GM19043 (cell line): ENCODE data around the gene SAYSD1.

Source experiments
- ATAC-seq: cut with Tn5 transposase; IDR thresholded peaks from one replicate; pipeline ENCODE4 v1.9.1; 2021; ENCODE audit warnings: low read depth; ENCODE audit not compliant: unreplicated experiment

SAYSD1 gene

GRCh38 chr6:39080246-39080875 is 34.6 kb downstream of the SAYSD1 start:
- no peak for ATAC-seq

- ATAC-seq: no peak
Measured at GRCh38 chr6:39079197-39080125, 35.5 kb downstream of the SAYSD1 start.

GRCh38 chr6:39078695-39079094 is 36.3 kb downstream of the SAYSD1 start:
- ATAC-seq: no peak

- ATAC-seq: no peak
Measured at GRCh38 chr6:39077882-39078594, 36.9 kb downstream of the SAYSD1 start.

GRCh38 chr6:39076623-39077535 is 38.1 kb downstream of the SAYSD1 start:
- ATAC-seq: no peak

- no peak for ATAC-seq
Measured at GRCh38 chr6:39075807-39076622, 39.0 kb downstream of the SAYSD1 start.

GRCh38 chr6:39075010-39075686 is 39.8 kb downstream of the SAYSD1 start:
- no peak for ATAC-seq

- no peak for ATAC-seq
Measured at GRCh38 chr6:39074486-39074885, 40.5 kb downstream of the SAYSD1 start.

GRCh38 chr6:39073471-39074355 is 41.3 kb downstream of the SAYSD1 start:
- ATAC-seq: no peak

GRCh38 chr6:39072830-39073229 is 42.2 kb downstream of the SAYSD1 start:
- ATAC-seq: no peak

- no peak for ATAC-seq
Measured at GRCh38 chr6:39068391-39068790, 46.6 kb downstream of the SAYSD1 start.

- no peak for ATAC-seq
Measured at GRCh38 chr6:39065561-39065960, 49.4 kb downstream of the SAYSD1 start.

GRCh38 chr6:39063526-39063925 is 51.5 kb downstream of the SAYSD1 start:
- no peak for ATAC-seq

- no peak for ATAC-seq
Measured at GRCh38 chr6:39062014-39062740, 52.8 kb downstream of the SAYSD1 start.

- no peak for ATAC-seq
Measured at GRCh38 chr6:39061588-39061987, 53.4 kb downstream of the SAYSD1 start.

GRCh38 chr6:39061182-39061581 is 53.8 kb downstream of the SAYSD1 start:
- ATAC-seq: no peak

GRCh38 chr6:39060467-39061160 is 54.4 kb downstream of the SAYSD1 start:
- no peak for ATAC-seq
